ENCODE measurements around the gene CELA2A. TPM values are rescaled to one million over a fixed set of nuclear protein-coding genes. Genes with fewer than 3 reads are reported as not detected.
A peak's percentile ranks its signal among the peaks of the same experiment; 100 is the strongest.

The CELA2A gene
- total RNA-seq, 5 donors from 2014 or later (not counting 1 experiment from before 2014, with no cell fraction given), result 1.3 to 1.8 (median 1.5) TPM; not detected in 2

GRCh38 chr1:15440357-15440756 lies 16.2 kb upstream of the CELA2A start:
- H3K4me1 Mint-ChIP-seq, result no peaks in the 10 kb centered on the region
- H3K27ac Mint-ChIP-seq, result no peak overlapping the region

GRCh38 chr1:15441247-15441646 lies 15.3 kb upstream of the CELA2A start:
- Mint-ChIP-seq H3K27me3 (peaks cover 2 to 6% of the 10 kb centered on the region in 2 donors), H3K27ac (no peak overlapping the region), H3K4me1 (peaks cover 0 to 8% (median 5%) of the 10 kb centered on the region in 3 donors), H3K9me3 (no peaks in the 10 kb centered on the region), H3K4me3 (no peak overlapping the region), H3K36me3 (no peaks in the 10 kb centered on the region)
- ChIA-PET POLR2A (interaction anchor here in 1 of 2 donors (0.6 kb wide), 1 partner anchor 20 kb away, joined by 7 read pairs; no protein-coding TSS in a partner anchor), CTCF (no interaction called here)
- Histone ChIP-seq H3K27me3 (replicated peaks in 1 of 2; ENCODE audit: control insufficient read depth in 2 of 2, extremely low read depth in 1 of 2, insufficient read depth in 2 of 2, low read length in 1 of 2) (peaks cover 0 to 25% of the 10 kb centered on the region in 2 experiments), H3K4me1 (ENCODE audit: control insufficient read depth in 1 of 2, extremely low read depth in 1 of 2, insufficient read depth in 2 of 2, low read length in 2 of 2) (peaks cover 0 to 6% of the 10 kb centered on the region in 2 experiments), H3K4me3 (ENCODE audit: control insufficient read depth in 1 of 2, extremely low read depth in 1 of 2, low read length in 1 of 2) (no peak overlapping the region), H3K27ac (ENCODE audit: low read length) (no peak overlapping the region), H3K36me3 (ENCODE audit: control insufficient read depth in 2 of 2, extremely low read depth in 1 of 2, insufficient read depth in 1 of 2, low read length in 1 of 2) (no peaks in the 10 kb centered on the region), H3K9me3 (no peaks in the 10 kb centered on the region)
- DNase-seq (no peak), ATAC-seq (replicated peaks in 1 of 4) (no peak)
- 84% methylated on average over 3 of the region's 6 CpGs for WGBS (ENCODE audit: insufficient coverage)

More at GRCh38 chr1:15440357-15440756, 16.2 kb upstream of the CELA2A start:
- DNase-seq (no peak), ATAC-seq (replicated peaks in 1 of 4) (no peak)
- ChIA-PET CTCF (no interaction called here), POLR2A (no interaction called here)
- H3K27me3 Mint-ChIP-seq, result no peaks in the 10 kb centered on the region
- Histone ChIP-seq H3K9me3 (no peaks in the 10 kb centered on the region), H3K27me3 (replicated peaks in 1 of 2; ENCODE audit: control insufficient read depth in 2 of 2, extremely low read depth in 1 of 2, insufficient read depth in 2 of 2, low read length in 1 of 2) (peaks cover 0 to 20% of the 10 kb centered on the region in 2 experiments), H3K27ac (ENCODE audit: low read length) (no peak overlapping the region), H3K4me3 (ENCODE audit: control insufficient read depth in 1 of 2, extremely low read depth in 1 of 2, low read length in 1 of 2) (no peak overlapping the region), H3K36me3 (ENCODE audit: control insufficient read depth in 2 of 2, extremely low read depth in 1 of 2, insufficient read depth in 1 of 2, low read length in 1 of 2) (no peaks in the 10 kb centered on the region), H3K4me1 (ENCODE audit: control insufficient read depth in 1 of 2, extremely low read depth in 1 of 2, insufficient read depth in 2 of 2, low read length in 2 of 2) (peaks cover 0 to 3% of the 10 kb centered on the region in 2 experiments)
- no peaks in the 10 kb centered on the region for H3K9me3 Mint-ChIP-seq
- no peak overlapping the region for H3K4me3 Mint-ChIP-seq
- WGBS (ENCODE audit: insufficient coverage), result 85% methylated on average over 11 of the region's 13 CpGs
- H3K36me3 Mint-ChIP-seq, result no peaks in the 10 kb centered on the region

DNA sequence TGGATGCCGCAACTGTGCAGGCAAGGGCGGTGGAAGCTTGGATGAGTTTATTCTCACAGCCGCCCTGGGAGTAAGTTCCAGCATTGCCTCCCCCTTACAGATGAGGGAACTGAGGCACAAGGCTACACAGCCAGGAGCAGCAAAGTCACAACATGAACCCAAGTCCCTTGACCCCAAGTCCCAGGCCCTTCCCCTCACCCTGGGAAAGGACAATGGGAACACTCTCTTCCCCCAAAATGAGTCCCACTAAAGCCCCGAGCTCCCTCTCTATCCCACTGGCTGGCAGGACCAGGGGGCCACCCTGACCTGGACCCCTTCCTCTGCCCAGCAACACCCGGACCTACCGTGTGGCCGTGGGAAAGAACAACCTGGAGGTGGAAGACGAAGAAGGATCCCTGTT lies 14.4 kb upstream of the CELA2A start:
- peaks cover 0 to 34% of the 10 kb centered on the region in 2 experiments for H3K27me3 ChIP-seq (replicated peaks in 1 of 2; ENCODE audit: control insufficient read depth in 2 of 2, extremely low read depth in 1 of 2, insufficient read depth in 2 of 2, low read length in 1 of 2)
- Mint-ChIP-seq H3K27ac (no peak overlapping the region), H3K9me3 (no peaks in the 10 kb centered on the region), H3K4me1 (peaks cover 0 to 8% (median 5%) of the 10 kb centered on the region in 3 donors), H3K27me3 (peaks cover 3 to 7% of the 10 kb centered on the region in 2 donors), H3K36me3 (no peaks in the 10 kb centered on the region), H3K4me3 (no peak overlapping the region)
- no peak overlapping the region for H3K4me3 ChIP-seq (ENCODE audit: control insufficient read depth in 1 of 2, extremely low read depth in 1 of 2, low read length in 1 of 2)
- ChIA-PET CTCF (no interaction called here), POLR2A (no interaction called here)
- 88% methylated on average over 5 of the region's 8 CpGs for WGBS (ENCODE audit: insufficient coverage)
- DNase-seq (no peak), ATAC-seq (replicated peaks in 1 of 4) (no peak)
- H3K4me1 ChIP-seq (ENCODE audit: control insufficient read depth in 1 of 2, extremely low read depth in 1 of 2, insufficient read depth in 2 of 2, low read length in 2 of 2), result peaks cover 0 to 6% of the 10 kb centered on the region in 2 experiments
- no peaks in the 10 kb centered on the region for H3K36me3 ChIP-seq (ENCODE audit: control insufficient read depth in 2 of 2, extremely low read depth in 1 of 2, insufficient read depth in 1 of 2, low read length in 1 of 2)
- no peak overlapping the region for H3K27ac ChIP-seq (ENCODE audit: low read length)
- H3K9me3 ChIP-seq, result no peaks in the 10 kb centered on the region

DNA sequence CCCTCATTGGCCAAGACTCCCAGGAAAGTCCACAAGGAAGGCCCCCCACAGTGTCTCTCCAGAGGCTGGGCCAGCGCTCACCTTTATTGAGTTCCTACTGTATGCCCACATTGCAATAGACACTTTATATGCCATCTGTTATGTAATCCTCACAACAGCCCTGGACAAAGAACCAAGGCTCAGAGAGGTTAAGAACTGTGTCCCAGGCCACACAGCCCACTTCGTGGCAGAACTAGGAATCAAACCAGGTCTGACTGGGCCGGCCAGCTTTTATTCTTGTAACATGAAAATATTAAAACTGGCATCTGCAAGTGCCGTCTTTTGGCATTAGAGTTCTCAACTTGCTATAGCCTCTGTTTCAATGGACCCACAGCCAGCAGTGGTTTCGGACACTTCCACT lies 13.8 kb upstream of the CELA2A start:
- no peaks in the 10 kb centered on the region for H3K9me3 Mint-ChIP-seq
- no peaks in the 10 kb centered on the region for H3K36me3 Mint-ChIP-seq
- ChIA-PET CTCF (no interaction called here), POLR2A (no interaction called here)
- H3K27me3 Mint-ChIP-seq, result peaks cover 7 to 9% of the 10 kb centered on the region in 2 donors
- peaks cover 0 to 8% (median 5%) of the 10 kb centered on the region in 3 donors for H3K4me1 Mint-ChIP-seq
- 79% methylated on average over 4 of the region's 5 CpGs for WGBS (ENCODE audit: insufficient coverage)
- ATAC-seq (replicated peaks in 1 of 4) (no peak), DNase-seq (no peak)
- H3K4me1 ChIP-seq (ENCODE audit: control insufficient read depth in 1 of 2, extremely low read depth in 1 of 2, insufficient read depth in 2 of 2, low read length in 2 of 2), result peaks cover 0 to 6% of the 10 kb centered on the region in 2 experiments
- H3K4me3 ChIP-seq (ENCODE audit: control insufficient read depth in 1 of 2, extremely low read depth in 1 of 2, low read length in 1 of 2), result no peak overlapping the region
- no peak overlapping the region for H3K27ac Mint-ChIP-seq
- no peak overlapping the region for H3K4me3 Mint-ChIP-seq
- H3K27ac ChIP-seq (ENCODE audit: low read length), result no peak overlapping the region
- H3K27me3 ChIP-seq (replicated peaks in 1 of 2; ENCODE audit: control insufficient read depth in 2 of 2, extremely low read depth in 1 of 2, insufficient read depth in 2 of 2, low read length in 1 of 2), result peaks cover 0 to 40% of the 10 kb centered on the region in 2 experiments
- H3K36me3 ChIP-seq (ENCODE audit: control insufficient read depth in 2 of 2, extremely low read depth in 1 of 2, insufficient read depth in 1 of 2, low read length in 1 of 2), result no peaks in the 10 kb centered on the region
- H3K9me3 ChIP-seq, result no peaks in the 10 kb centered on the region

DNA sequence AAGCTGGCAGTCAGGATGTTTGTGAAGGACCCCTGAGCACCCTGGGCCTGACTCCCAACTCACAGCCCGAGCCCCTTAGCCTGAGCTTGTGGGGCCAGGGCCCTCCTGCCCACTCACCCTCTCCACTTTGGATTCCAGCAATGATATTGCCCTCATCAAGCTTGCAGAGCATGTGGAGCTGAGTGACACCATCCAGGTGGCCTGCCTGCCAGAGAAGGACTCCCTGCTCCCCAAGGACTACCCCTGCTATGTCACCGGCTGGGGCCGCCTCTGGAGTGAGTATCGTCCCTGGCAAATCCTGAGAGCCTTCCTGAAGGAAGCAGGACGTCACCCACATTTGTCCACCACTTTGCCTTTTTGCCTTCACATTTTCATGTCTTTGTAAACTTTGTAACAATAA lies 13.3 kb upstream of the CELA2A start:
- H3K9me3 ChIP-seq, result no peaks in the 10 kb centered on the region
- no peaks in the 10 kb centered on the region for H3K36me3 ChIP-seq (ENCODE audit: control insufficient read depth in 2 of 2, extremely low read depth in 1 of 2, insufficient read depth in 1 of 2, low read length in 1 of 2)
- Mint-ChIP-seq H3K4me1 (peaks cover 0 to 8% (median 5%) of the 10 kb centered on the region in 3 donors), H3K27ac (no peak overlapping the region), H3K27me3 (peaks cover 7 to 9% of the 10 kb centered on the region in 2 donors), H3K9me3 (no peaks in the 10 kb centered on the region), H3K4me3 (no peak overlapping the region), H3K36me3 (no peaks in the 10 kb centered on the region)
- DNase-seq, result no peak
- ATAC-seq (replicated peaks in 1 of 4), result no peak
- H3K27me3 ChIP-seq (replicated peaks in 1 of 2; ENCODE audit: control insufficient read depth in 2 of 2, extremely low read depth in 1 of 2, insufficient read depth in 2 of 2, low read length in 1 of 2), result peaks cover 0 to 40% of the 10 kb centered on the region in 2 experiments
- no peak overlapping the region for H3K27ac ChIP-seq (ENCODE audit: low read length)
- 80% methylated on average over 4 of the region's 5 CpGs for WGBS (ENCODE audit: insufficient coverage)
- ChIA-PET POLR2A (no interaction called here), CTCF (interaction anchor here in 1 of 2 donors (0.5 kb wide), 1 partner anchor 125 kb away, joined by 3 read pairs; no protein-coding TSS in a partner anchor)
- H3K4me1 ChIP-seq (ENCODE audit: control insufficient read depth in 1 of 2, extremely low read depth in 1 of 2, insufficient read depth in 2 of 2, low read length in 2 of 2), result peaks cover 0 to 6% of the 10 kb centered on the region in 2 experiments
- H3K4me3 ChIP-seq (ENCODE audit: control insufficient read depth in 1 of 2, extremely low read depth in 1 of 2, low read length in 1 of 2), result no peak overlapping the region

DNA sequence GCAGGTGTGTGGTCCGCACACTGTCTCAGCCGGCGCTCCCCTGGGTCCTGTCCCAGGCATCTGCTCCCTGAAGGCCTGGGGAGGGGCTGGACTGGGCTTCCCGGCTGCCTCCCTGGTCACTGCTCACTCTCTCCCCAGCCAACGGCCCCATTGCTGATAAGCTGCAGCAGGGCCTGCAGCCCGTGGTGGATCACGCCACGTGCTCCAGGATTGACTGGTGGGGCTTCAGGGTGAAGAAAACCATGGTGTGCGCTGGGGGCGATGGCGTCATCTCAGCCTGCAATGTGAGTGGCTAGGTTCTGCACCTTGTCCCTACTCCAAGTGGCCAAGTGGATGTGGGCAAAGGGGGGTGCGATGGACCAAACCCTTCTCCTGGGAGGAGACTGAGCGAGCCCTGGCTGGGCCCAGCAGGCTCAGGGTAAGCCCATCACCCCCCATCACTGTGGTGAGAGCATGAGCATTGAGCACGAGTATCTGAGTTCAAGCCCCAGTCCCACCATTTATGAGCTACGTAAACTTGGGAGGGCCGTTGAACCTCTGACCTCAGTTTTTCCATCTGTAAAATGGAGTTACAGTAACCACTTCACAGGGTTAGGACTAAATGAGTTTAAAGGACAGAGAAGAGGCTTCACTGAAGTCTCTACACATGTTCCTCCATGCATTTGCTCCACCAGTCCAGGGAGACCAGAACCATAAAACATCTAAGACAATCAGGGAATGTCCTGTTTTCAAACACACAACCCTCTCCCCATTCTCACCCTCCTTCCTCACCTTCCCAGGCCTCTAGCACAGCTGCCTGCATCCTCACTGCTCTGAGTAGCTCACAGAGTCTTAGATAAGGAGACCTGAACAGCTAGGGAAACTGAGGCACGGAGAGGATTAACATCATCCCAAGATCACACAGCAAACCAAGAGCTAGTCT lies 11.8 kb upstream of the CELA2A start:
- Histone ChIP-seq H3K27me3 (replicated peaks in 1 of 2; ENCODE audit: control insufficient read depth in 2 of 2, extremely low read depth in 1 of 2, insufficient read depth in 2 of 2, low read length in 1 of 2) (peaks cover 0 to 40% of the 10 kb centered on the region in 2 experiments), H3K27ac (ENCODE audit: low read length) (no peak overlapping the region), H3K36me3 (ENCODE audit: control insufficient read depth in 2 of 2, extremely low read depth in 1 of 2, insufficient read depth in 1 of 2, low read length in 1 of 2) (no peaks in the 10 kb centered on the region), H3K9me3 (no peaks in the 10 kb centered on the region), H3K4me3 (ENCODE audit: control insufficient read depth in 1 of 2, extremely low read depth in 1 of 2, low read length in 1 of 2) (no peak overlapping the region), H3K4me1 (ENCODE audit: control insufficient read depth in 1 of 2, extremely low read depth in 1 of 2, insufficient read depth in 2 of 2, low read length in 2 of 2) (peaks cover 0 to 6% of the 10 kb centered on the region in 2 experiments)
- Mint-ChIP-seq H3K27me3 (peaks cover 7 to 15% of the 10 kb centered on the region in 2 donors), H3K4me1 (peaks cover 0 to 8% (median 5%) of the 10 kb centered on the region in 3 donors), H3K4me3 (no peak overlapping the region), H3K36me3 (no peaks in the 10 kb centered on the region), H3K27ac (no peak overlapping the region), H3K9me3 (no peaks in the 10 kb centered on the region)
- 89% methylated on average over 9 of the region's 17 CpGs for WGBS (ENCODE audit: insufficient coverage)
- DNase-seq (peak in 1 of 35 experiments; percentile 1), ATAC-seq (replicated peaks in 1 of 4) (no peak)
- CTCF ChIA-PET, result no interaction called here
- POLR2A ChIA-PET, result no interaction called here
